HepG2 (cell line): ENCODE results near the gene RELL2. TPM values are rescaled to one million over a fixed set of nuclear protein-coding genes. Genes with fewer than 3 reads are reported as not detected.
A peak's percentile ranks its signal among the peaks of the same experiment; 100 is the strongest.

Experiments
- DNMT3B ChIP-seq: conservative IDR thresholded peaks from 2 replicates; pipeline ENCODE4 v1.6.1; 2016; ENCODE audit warnings: missing biosample characterization, control low read depth
- GMEB2 ChIP-seq: IDR thresholded peaks from 2 replicates; pipeline ENCODE4 v1.6.1; 2016; ENCODE audit warnings: missing biosample characterization, missing genetic modification reagents, low read depth
- IRF1 ChIP-seq: sonication (generic); formaldehyde crosslinking; IDR thresholded peaks from 2 replicates; pipeline ENCODE4 v1.4.0; 2020; ENCODE audit warnings: low read depth, mild to moderate bottlenecking, missing genetic modification reagents
- MEIS2 ChIP-seq: sonication (generic); formaldehyde crosslinking; IDR thresholded peaks from 2 replicates; pipeline ENCODE4 v1.9.0; 2021; ENCODE audit warnings: mild to moderate bottlenecking, missing genetic modification reagents
- MXD4 ChIP-seq: IDR thresholded peaks from 2 replicates; pipeline ENCODE4 v1.6.1; 2016; ENCODE audit warnings: mild to moderate bottlenecking, missing biosample characterization, missing genetic modification reagents
- NR2F1 ChIP-seq, 2 experiments: fragments of 450-650 bp in 1 of 2; formaldehyde crosslinking in 1 of 2; IDR thresholded peaks; 2 replicates each; pipeline versions ENCODE4 v1.5.0 to v1.6.1; 2016 to 2020; ENCODE audit warnings: mild to moderate bottlenecking in 1 of 2, missing compliant biosample characterization in 1 of 2, missing genetic modification reagents in 1 of 2, moderate library complexity in 1 of 2
- SAP130 ChIP-seq: IDR thresholded peaks from 2 replicates; pipeline ENCODE4 v1.6.1; 2016; ENCODE audit warnings: low read depth
- ZBTB1 ChIP-seq: sonication (generic); formaldehyde crosslinking; IDR thresholded peaks from 2 replicates; pipeline ENCODE4 v1.4.0; 2020; ENCODE audit warnings: missing genetic modification reagents, borderline replicate concordance
- ZC3H13 ChIP-seq: sonication (generic); formaldehyde crosslinking; IDR thresholded peaks from 2 replicates; pipeline ENCODE4 v1.8.1; 2023; ENCODE audit warnings: mild to moderate bottlenecking, missing genetic modification reagents, moderate library complexity
- ZFP1 ChIP-seq: IDR thresholded peaks from 2 replicates; pipeline ENCODE4 v1.6.1; 2016
- ZFP36L1 ChIP-seq: sonication (generic); formaldehyde crosslinking; IDR thresholded peaks from 2 replicates; pipeline ENCODE4 v1.8.0; 2022; ENCODE audit warnings: mild to moderate bottlenecking, missing genetic modification reagents, moderate library complexity
- ZNF101 ChIP-seq: sonication (generic); formaldehyde crosslinking; IDR thresholded peaks from 2 replicates; pipeline ENCODE4 v1.4.0; 2020; ENCODE audit warnings: mild to moderate bottlenecking, low read depth, missing genetic modification reagents, borderline replicate concordance
- ZNF124 ChIP-seq: sonication (generic); formaldehyde crosslinking; IDR thresholded peaks from 2 replicates; pipeline ENCODE4 v1.4.0; 2020; ENCODE audit warnings: missing genetic modification reagents
- ZNF496 ChIP-seq: sonication (generic); formaldehyde crosslinking; IDR thresholded peaks from 2 replicates; pipeline ENCODE4 v1.8.1; 2023; ENCODE audit warnings: mild to moderate bottlenecking, moderate library complexity, missing genetic modification reagents; ENCODE audit not compliant: insufficient replicate concordance
- ZNF646 ChIP-seq: sonication (generic); formaldehyde crosslinking; IDR thresholded peaks from 2 replicates; pipeline ENCODE4 v1.9.0; 2021; ENCODE audit warnings: mild to moderate bottlenecking, missing genetic modification reagents
- ZNF772 ChIP-seq: sonication (generic); formaldehyde crosslinking; IDR thresholded peaks from 2 replicates; pipeline ENCODE4 v1.5.0; 2020; ENCODE audit warnings: mild to moderate bottlenecking, missing genetic modification reagents
- ZNF800 ChIP-seq: sonication (generic); formaldehyde crosslinking; IDR thresholded peaks from 2 replicates; pipeline ENCODE4 v1.4.0; 2020; ENCODE audit warnings: missing genetic modification reagents
- ZNF841 ChIP-seq: sonication (generic); formaldehyde crosslinking; IDR thresholded peaks from 2 replicates; pipeline ENCODE4 v1.8.1; 2023; ENCODE audit warnings: missing genetic modification reagents, borderline replicate concordance
- ZNF879 ChIP-seq: sonication (generic); formaldehyde crosslinking; IDR thresholded peaks from 2 replicates; pipeline ENCODE4 v1.8.1; 2023; ENCODE audit warnings: missing genetic modification reagents
- polyA plus RNA-seq, 8 experiments: library from polyadenylated mRNA; depleted of rRNA in 3 of 8; stranded (reverse) in 7 of 8; unstranded in 1 of 8; fragments of >200 nt; fragmentation: Illumina TruSeq in 4 of 8; extraction: Trizol in 4 of 8; gene quantifications; 2 replicates each; pipeline versions ENCODE4 v1.2.1 to v1.2.3, GENCODE V29; 2011 to 2016; ENCODE audit warnings: low read depth in 4 of 8, missing spikeins in 1 of 8, mixed read lengths in 1 of 8; ENCODE audit not compliant: insufficient read depth in 1 of 8
- total RNA-seq, 5 experiments: library from RNA; depleted of rRNA; stranded (reverse); fragments of >200 nt; fragmentation: Illumina TruSeq; extraction: Trizol; gene quantifications; 2 replicates each; pipeline ENCODE4 v1.2.3, GENCODE V29; 2016; ENCODE audit warnings: low read depth in 1 of 5

Gene RELL2
- total and polyA plus RNA-seq, 2 of the 13 experiments (the other 11 are each of a cell fraction or from before 2014, with no cell fraction given), result 6.4 to 8.3 TPM

- TF ChIP-seq ZBTB1 (CRISPR knock-in tag) (no peak), MEIS2 (CRISPR knock-in tag) (peak; percentile 59), ZNF496 (CRISPR knock-in tag) (no peak), ZFP1 (CRISPR knock-in tag) (0 out of 2 replicates have a peak, but pooled peaks have one; percentile 51), ZNF800 (CRISPR knock-in tag) (no peak), ZNF772 (peak; percentile 72; the same call in 1 of the 2 replicates), ZNF124 (CRISPR knock-in tag) (no peak; the same call in 1 of the 2 replicates), ZNF101 (CRISPR knock-in tag) (no peak), ZC3H13 (CRISPR knock-in tag) (no peak), DNMT3B (CRISPR knock-in tag) (no peak; the same call in 1 of the 2 replicates), IRF1 (no peak), ZNF879 (CRISPR knock-in tag) (no peak), ZFP36L1 (CRISPR knock-in tag) (peak; percentile 82; the same call in 1 of the 2 replicates), SAP130 (peak; percentile 94), ZNF841 (CRISPR knock-in tag) (no peak), GMEB2 (CRISPR knock-in tag) (peak; percentile 63; the same call in 1 of the 2 replicates), ZNF646 (CRISPR knock-in tag) (no peak), NR2F1 (CRISPR knock-in tag; IDR thresholded peaks at IDR 0.05) (no peak), MXD4 (CRISPR knock-in tag) (peak; percentile 98)
Observed at GRCh38 chr5:141618804-141619554, 17.8 kb upstream of the RELL2 start, which contains the start of gene DIAPH1 (continued).
